A549 (cell line): ENCODE results near the gene C2orf72. TPM values are rescaled to one million over a fixed set of nuclear protein-coding genes. Genes with fewer than 3 reads are reported as not detected.

Source experiments
- ATAC-seq, 2 experiments: fragments of 200-7000 bp in 1 of 2; fragments of >200 bp in 1 of 2; cut with Nextera tagmentation in 1 of 2; cut with Tn5 transposase in 1 of 2; 3 replicates each; pipeline versions ENCODE4 v1.8.0 to v1.9.1; 2018 to 2020; ENCODE audit warnings: mild to moderate bottlenecking in 1 of 2, moderate library complexity in 1 of 2
- CTCF ChIA-PET: fragments of 300-600 bp; sonication (Branson Sonifier 250); formaldehyde crosslinking; extraction: SDS; loops from one replicate; lab custom pipeline; 2021; ENCODE audit warnings: antibody characterized with exemption, inconsistent platforms; lab: Yijun Ruan, JAX
- POLR2A ChIA-PET: fragments of 350-600 bp; formaldehyde crosslinking; extraction: SDS; loops from one replicate; lab custom pipeline; 2021; ENCODE audit warnings: antibody characterized with exemption, inconsistent platforms; lab: Yijun Ruan, JAX
- DNase-seq, 2 experiments: peaks; one replicate each; pipeline versions ENCODE4 v3.0.0 to v3.0.0-alpha.2; 2011 to 2016; ENCODE audit warnings: low read depth in 1 of 2, low spot score in 1 of 2
- FAIRE-seq: peaks from 2 replicates; lab custom pipeline; 2011; peaks lifted over from hg19 to GRCh38; lab: Jason Lieb, UNC
- H3K27ac ChIP-seq, 2 experiments: fragments of >200 bp; sonication (Bioruptor Twin); formaldehyde crosslinking; 3 replicates each; pipeline ENCODE4 v1.5.1; 2016 to 2017
- H3K4me1 ChIP-seq: fragments of >200 bp; sonication (Bioruptor Twin); formaldehyde crosslinking; 3 replicates; pipeline ENCODE4 v1.6.1; 2016
- H3K4me2 ChIP-seq: fragments of >200 bp; sonication (Bioruptor Twin); formaldehyde crosslinking; 3 replicates; pipeline ENCODE4 v1.6.1; 2016
- H3K4me3 ChIP-seq: fragments of >200 bp; sonication (Bioruptor Twin); formaldehyde crosslinking; 3 replicates; pipeline ENCODE4 v1.5.1; 2016
- H3K9me3 ChIP-seq: fragments of >200 bp; sonication (Bioruptor Twin); formaldehyde crosslinking; 3 replicates; pipeline ENCODE4 v1.6.1; 2016
- EP300 ChIP-seq, 2 experiments: fragments of >200 bp; sonication (Bioruptor Twin); formaldehyde crosslinking; IDR thresholded peaks; 2 replicates in 1 of 2; 3 replicates in 1 of 2; pipeline ENCODE4 v1.6.1; 2016 to 2017
- ESRRA ChIP-seq: fragments of 150-350 bp; IDR thresholded peaks from 2 replicates; pipeline ENCODE4 v1.6.1; 2014; ENCODE audit warnings: mild to moderate bottlenecking, low read length, borderline replicate concordance
- GATA3 ChIP-seq: IDR thresholded peaks from 2 replicates; pipeline ENCODE4 v1.6.1; 2012; ENCODE audit warnings: borderline replicate concordance
- HOXB13 ChIP-seq: fragments of 250-450 bp; sonication (Bioruptor Pico); IDR thresholded peaks from 2 replicates; pipeline ENCODE4 v1.5.0; 2020; ENCODE audit warnings: low read depth, mild to moderate bottlenecking, moderate library complexity
- HOXB5 ChIP-seq: fragments of 250-450 bp; sonication (Bioruptor Pico); IDR thresholded peaks from 2 replicates; pipeline ENCODE4 v1.5.0; 2020; ENCODE audit warnings: mild to moderate bottlenecking, moderate library complexity
- JUN ChIP-seq, 2 experiments: fragments of >200 bp; sonication (Bioruptor Twin); formaldehyde crosslinking; IDR thresholded peaks; 2 replicates in 1 of 2; 3 replicates in 1 of 2; pipeline ENCODE4 v1.6.1; 2016 to 2017
- JUNB ChIP-seq: fragments of >200 bp; sonication (Bioruptor Twin); formaldehyde crosslinking; IDR thresholded peaks from 2 replicates; pipeline ENCODE4 v1.6.1; 2016
- KDM1A ChIP-seq: fragments of 200-600 bp; sonication (generic); IDR thresholded peaks from 2 replicates; pipeline ENCODE4 v1.6.1; 2016; ENCODE audit warnings: low read depth, mild to moderate bottlenecking
- MAFK ChIP-seq: fragments of 450-650 bp; IDR thresholded peaks from 2 replicates; pipeline ENCODE4 v1.6.1; 2014; ENCODE audit not compliant: partially characterized antibody
- MAZ ChIP-seq: fragments of 150-350 bp; IDR thresholded peaks from 2 replicates; pipeline ENCODE4 v1.6.1; 2014; ENCODE audit warnings: antibody characterized with exemption, low read depth, low read length, borderline replicate concordance
- PHF8 ChIP-seq: fragments of 200-600 bp; sonication (generic); IDR thresholded peaks from 2 replicates; pipeline ENCODE4 v1.6.1; 2016; ENCODE audit warnings: low read depth, mild to moderate bottlenecking, antibody characterized with exemption, moderate library complexity, borderline replicate concordance
- RARB ChIP-seq: fragments of 250-450 bp; sonication (Bioruptor Pico); IDR thresholded peaks from 2 replicates; pipeline ENCODE4 v1.8.0; 2021; ENCODE audit warnings: mild to moderate bottlenecking, moderate library complexity
- RNF2 ChIP-seq: fragments of 200-600 bp; sonication (generic); IDR thresholded peaks from 2 replicates; pipeline ENCODE4 v1.6.1; 2016; ENCODE audit warnings: low read depth, mild to moderate bottlenecking, antibody characterized with exemption, moderate library complexity, borderline replicate concordance
- SMC3 ChIP-seq: fragments of >200 bp; sonication (Bioruptor Twin); formaldehyde crosslinking; IDR thresholded peaks from 3 replicates; pipeline ENCODE4 v1.6.1; 2018; ENCODE audit warnings: inconsistent platforms
- ZC3H11A ChIP-seq: fragments of 450-650 bp; IDR thresholded peaks from 2 replicates; pipeline ENCODE4 v1.6.1; 2014; ENCODE audit warnings: antibody characterized with exemption, mild to moderate bottlenecking
- ZNF302 ChIP-seq: fragments of 250-450 bp; sonication (Bioruptor Pico); IDR thresholded peaks from 2 replicates; pipeline ENCODE4 v1.9.0; 2021; ENCODE audit warnings: inconsistent platforms, mild to moderate bottlenecking, moderate library complexity
- ZSCAN20 ChIP-seq: fragments of 250-450 bp; sonication (Bioruptor Pico); IDR thresholded peaks from 2 replicates; pipeline ENCODE4 v1.8.0; 2022; ENCODE audit warnings: mild to moderate bottlenecking, moderate library complexity
- WGBS: methylation state at CpG from one replicate; pipeline ENCODE4 v1.1.6; 2017; ENCODE audit errors: missing lambda C conversion rate; 5-methylcytosine and 5-hydroxymethylcytosine counted together
- polyA plus RNA-seq, 4 experiments: library from polyadenylated mRNA; depleted of rRNA in 3 of 4; stranded (reverse); fragments of >200 nt; fragmentation: RNase III in 1 of 4; extraction: RNeasy Plus Mini Kit Qiagen cat#74134 plus additional on column Dnase treatment in 1 of 4; gene quantifications; 2 replicates in 3 of 4; 3 replicates in 1 of 4; pipeline ENCODE4 v1.2.3, GENCODE V29; 2011 to 2017
- TF ChIP-seq, protein P1 (sequence below): fragments of 450-650 bp; IDR thresholded peaks from 2 replicates; pipeline ENCODE4 v1.6.1; 2014; ENCODE audit warnings: antibody characterized with exemption
- TF ChIP-seq, protein P2 (sequence below): IDR thresholded peaks from 2 replicates; pipeline ENCODE4 v1.6.1; 2012
- TF ChIP-seq, protein P3 (sequence below): fragments of >200 bp; sonication (Bioruptor Twin); formaldehyde crosslinking; IDR thresholded peaks from 3 replicates; pipeline ENCODE4 v1.6.1; 2016
- TF ChIP-seq, protein P4 (sequence below): fragments of 250-450 bp; sonication (Bioruptor Pico); IDR thresholded peaks from 2 replicates; pipeline ENCODE4 v1.5.0; 2021; ENCODE audit warnings: mild to moderate bottlenecking, moderate library complexity, borderline replicate concordance
- TF ChIP-seq, protein P5 (sequence below): fragments of >200 bp; sonication (Bioruptor Twin); formaldehyde crosslinking; IDR thresholded peaks from 3 replicates; pipeline ENCODE4 v1.5.1; 2016
- TF ChIP-seq, protein P6 (sequence below): fragments of 200-600 bp; sonication (generic); IDR thresholded peaks from 2 replicates; pipeline ENCODE4 v1.6.1; 2016; ENCODE audit warnings: antibody characterized with exemption, mild to moderate bottlenecking, moderate library complexity

C2orf72 gene
- polyA plus RNA-seq, 2 of the 4 experiments (the other 2 are of a cell fraction), result 4.9 to 7.4 TPM

DNA sequence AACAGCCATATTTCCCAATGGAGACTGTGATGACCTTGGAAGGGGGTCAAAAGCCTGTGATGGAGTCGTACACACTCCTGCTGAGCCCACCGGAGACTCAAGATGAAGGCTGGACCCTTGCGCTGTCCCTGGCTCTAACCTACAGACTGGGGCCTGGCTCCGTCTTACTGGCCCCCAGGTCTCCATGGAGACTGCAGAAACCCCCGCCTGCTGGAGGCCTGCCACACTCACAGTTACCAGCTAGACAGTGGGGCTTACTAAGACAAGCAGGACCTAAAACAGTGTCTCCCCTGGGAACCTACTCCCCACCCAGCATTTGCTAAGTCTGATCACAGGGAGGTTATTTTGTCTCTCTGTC is 9.6 kb downstream of the C2orf72 start:
- Histone ChIP-seq H3K27ac (no peak overlapping the region), H3K9me3 (no peaks in the 10 kb centered on the region), H3K4me1 (peaks cover 30% of the 10 kb centered on the region), H3K4me3 (no peak overlapping the region), H3K4me2 (no peak overlapping the region)
- FAIRE-seq, result no peak
- ChIA-PET CTCF (interaction anchor here (1.8 kb wide), 1 partner anchor 10 kb away, joined by 5 read pairs; the partner anchor contains the start of gene PSMD1), POLR2A (no interaction called here)
- no peak for DNase-seq
- no peak for ATAC-seq
- TF ChIP-seq MAFK (no peak), ESRRA (no peak), ZC3H11A (no peak), KDM1A (no peak), ZNF302 (CRISPR knock-in tag) (no peak), SMC3 (no peak), PHF8 (no peak), HOXB13 (CRISPR knock-in tag) (no peak), GATA3 (no peak), JUNB (no peak), RNF2 (no peak), EP300 (IDR thresholded peaks at IDR 0.05) (no peak)
- TF ChIP-seq, protein P1, sequence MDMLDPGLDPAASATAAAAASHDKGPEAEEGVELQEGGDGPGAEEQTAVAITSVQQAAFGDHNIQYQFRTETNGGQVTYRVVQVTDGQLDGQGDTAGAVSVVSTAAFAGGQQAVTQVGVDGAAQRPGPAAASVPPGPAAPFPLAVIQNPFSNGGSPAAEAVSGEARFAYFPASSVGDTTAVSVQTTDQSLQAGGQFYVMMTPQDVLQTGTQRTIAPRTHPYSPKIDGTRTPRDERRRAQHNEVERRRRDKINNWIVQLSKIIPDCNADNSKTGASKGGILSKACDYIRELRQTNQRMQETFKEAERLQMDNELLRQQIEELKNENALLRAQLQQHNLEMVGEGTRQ, result no peak
- TF ChIP-seq, protein P2, sequence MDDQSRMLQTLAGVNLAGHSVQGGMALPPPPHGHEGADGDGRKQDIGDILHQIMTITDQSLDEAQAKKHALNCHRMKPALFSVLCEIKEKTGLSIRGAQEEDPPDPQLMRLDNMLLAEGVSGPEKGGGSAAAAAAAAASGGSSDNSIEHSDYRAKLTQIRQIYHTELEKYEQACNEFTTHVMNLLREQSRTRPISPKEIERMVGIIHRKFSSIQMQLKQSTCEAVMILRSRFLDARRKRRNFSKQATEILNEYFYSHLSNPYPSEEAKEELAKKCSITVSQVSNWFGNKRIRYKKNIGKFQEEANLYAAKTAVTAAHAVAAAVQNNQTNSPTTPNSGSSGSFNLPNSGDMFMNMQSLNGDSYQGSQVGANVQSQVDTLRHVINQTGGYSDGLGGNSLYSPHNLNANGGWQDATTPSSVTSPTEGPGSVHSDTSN, result no peak
- TF ChIP-seq, protein P3, sequence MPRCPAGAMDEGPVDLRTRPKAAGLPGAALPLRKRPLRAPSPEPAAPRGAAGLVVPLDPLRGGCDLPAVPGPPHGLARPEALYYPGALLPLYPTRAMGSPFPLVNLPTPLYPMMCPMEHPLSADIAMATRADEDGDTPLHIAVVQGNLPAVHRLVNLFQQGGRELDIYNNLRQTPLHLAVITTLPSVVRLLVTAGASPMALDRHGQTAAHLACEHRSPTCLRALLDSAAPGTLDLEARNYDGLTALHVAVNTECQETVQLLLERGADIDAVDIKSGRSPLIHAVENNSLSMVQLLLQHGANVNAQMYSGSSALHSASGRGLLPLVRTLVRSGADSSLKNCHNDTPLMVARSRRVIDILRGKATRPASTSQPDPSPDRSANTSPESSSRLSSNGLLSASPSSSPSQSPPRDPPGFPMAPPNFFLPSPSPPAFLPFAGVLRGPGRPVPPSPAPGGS, result no peak
- WGBS, result 90% methylated on average over 5 of the region's 5 CpGs

DNA sequence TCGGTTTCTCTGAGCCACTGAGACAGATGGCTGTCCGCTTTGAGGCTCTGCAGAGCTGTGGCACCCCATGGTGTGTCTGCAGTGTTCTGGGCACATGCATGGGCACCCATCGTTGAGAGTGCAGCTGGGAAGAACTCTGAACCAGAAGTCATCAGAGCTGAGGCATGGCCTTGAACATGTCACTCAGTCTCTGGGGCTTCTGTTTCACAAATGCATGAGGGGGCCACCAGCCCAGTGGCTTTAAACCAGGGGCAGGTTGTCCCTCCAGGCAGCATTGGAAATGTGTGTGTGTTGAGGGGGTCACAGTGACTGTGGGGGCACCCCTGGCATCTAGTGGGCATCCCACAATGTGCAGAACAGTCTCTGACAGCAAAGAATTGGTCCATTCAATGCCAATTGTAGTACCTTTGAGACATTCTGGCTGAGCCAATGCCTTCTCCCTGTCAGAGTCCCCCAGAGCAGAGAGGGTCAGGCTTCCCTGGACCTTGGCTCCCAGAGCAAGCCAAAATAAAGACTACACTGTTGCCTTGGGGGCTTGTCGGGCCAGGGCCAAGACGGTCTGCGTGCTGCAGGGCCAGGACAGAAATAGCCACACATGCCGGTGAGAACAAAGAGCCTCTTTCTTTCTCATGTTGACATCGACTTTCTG is 10.1 kb downstream of the C2orf72 start:
- Histone ChIP-seq H3K9me3 (no peaks in the 10 kb centered on the region), H3K27ac (no peak overlapping the region), H3K4me3 (no peak overlapping the region), H3K4me2 (no peak overlapping the region), H3K4me1 (peaks cover 36% of the 10 kb centered on the region)
- no peak for DNase-seq
- 72% methylated on average over 8 of the region's 8 CpGs for WGBS
- ATAC-seq, result no peak
- no peak for FAIRE-seq
- ChIA-PET CTCF (interaction anchor here (0.9 to 1.9 kb wide), 4 partner anchors 10 to 180 kb away, joined by 3 to 5 read pairs (median 4); partner anchors contain the start of gene PSMD1), POLR2A (no interaction called here)
- TF ChIP-seq, protein P4, sequence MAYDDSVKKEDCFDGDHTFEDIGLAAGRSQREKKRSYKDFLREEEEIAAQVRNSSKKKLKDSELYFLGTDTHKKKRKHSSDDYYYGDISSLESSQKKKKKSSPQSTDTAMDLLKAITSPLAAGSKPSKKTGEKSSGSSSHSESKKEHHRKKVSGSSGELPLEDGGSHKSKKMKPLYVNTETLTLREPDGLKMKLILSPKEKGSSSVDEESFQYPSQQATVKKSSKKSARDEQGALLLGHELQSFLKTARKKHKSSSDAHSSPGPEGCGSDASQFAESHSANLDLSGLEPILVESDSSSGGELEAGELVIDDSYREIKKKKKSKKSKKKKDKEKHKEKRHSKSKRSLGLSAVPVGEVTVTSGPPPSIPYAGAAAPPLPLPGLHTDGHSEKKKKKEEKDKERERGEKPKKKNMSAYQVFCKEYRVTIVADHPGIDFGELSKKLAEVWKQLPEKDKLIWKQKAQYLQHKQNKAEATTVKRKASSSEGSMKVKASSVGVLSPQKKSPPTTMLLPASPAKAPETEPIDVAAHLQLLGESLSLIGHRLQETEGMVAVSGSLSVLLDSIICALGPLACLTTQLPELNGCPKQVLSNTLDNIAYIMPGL (CRISPR knock-in tag), result no peak
- TF ChIP-seq, protein P5, sequence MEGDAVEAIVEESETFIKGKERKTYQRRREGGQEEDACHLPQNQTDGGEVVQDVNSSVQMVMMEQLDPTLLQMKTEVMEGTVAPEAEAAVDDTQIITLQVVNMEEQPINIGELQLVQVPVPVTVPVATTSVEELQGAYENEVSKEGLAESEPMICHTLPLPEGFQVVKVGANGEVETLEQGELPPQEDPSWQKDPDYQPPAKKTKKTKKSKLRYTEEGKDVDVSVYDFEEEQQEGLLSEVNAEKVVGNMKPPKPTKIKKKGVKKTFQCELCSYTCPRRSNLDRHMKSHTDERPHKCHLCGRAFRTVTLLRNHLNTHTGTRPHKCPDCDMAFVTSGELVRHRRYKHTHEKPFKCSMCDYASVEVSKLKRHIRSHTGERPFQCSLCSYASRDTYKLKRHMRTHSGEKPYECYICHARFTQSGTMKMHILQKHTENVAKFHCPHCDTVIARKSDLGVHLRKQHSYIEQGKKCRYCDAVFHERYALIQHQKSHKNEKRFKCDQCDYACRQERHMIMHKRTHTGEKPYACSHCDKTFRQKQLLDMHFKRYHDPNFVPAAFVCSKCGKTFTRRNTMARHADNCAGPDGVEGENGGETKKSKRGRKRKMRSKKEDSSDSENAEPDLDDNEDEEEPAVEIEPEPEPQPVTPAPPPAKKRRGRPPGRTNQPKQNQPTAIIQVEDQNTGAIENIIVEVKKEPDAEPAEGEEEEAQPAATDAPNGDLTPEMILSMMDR, result no peak
- TF ChIP-seq RARB (CRISPR knock-in tag) (no peak), MAZ (no peak), ZSCAN20 (CRISPR knock-in tag) (no peak), JUN (IDR thresholded peaks at IDR 0.05) (no peak), RNF2 (no peak), HOXB5 (CRISPR knock-in tag) (no peak)
- TF ChIP-seq, protein P3, result no peak
- TF ChIP-seq, protein P6, sequence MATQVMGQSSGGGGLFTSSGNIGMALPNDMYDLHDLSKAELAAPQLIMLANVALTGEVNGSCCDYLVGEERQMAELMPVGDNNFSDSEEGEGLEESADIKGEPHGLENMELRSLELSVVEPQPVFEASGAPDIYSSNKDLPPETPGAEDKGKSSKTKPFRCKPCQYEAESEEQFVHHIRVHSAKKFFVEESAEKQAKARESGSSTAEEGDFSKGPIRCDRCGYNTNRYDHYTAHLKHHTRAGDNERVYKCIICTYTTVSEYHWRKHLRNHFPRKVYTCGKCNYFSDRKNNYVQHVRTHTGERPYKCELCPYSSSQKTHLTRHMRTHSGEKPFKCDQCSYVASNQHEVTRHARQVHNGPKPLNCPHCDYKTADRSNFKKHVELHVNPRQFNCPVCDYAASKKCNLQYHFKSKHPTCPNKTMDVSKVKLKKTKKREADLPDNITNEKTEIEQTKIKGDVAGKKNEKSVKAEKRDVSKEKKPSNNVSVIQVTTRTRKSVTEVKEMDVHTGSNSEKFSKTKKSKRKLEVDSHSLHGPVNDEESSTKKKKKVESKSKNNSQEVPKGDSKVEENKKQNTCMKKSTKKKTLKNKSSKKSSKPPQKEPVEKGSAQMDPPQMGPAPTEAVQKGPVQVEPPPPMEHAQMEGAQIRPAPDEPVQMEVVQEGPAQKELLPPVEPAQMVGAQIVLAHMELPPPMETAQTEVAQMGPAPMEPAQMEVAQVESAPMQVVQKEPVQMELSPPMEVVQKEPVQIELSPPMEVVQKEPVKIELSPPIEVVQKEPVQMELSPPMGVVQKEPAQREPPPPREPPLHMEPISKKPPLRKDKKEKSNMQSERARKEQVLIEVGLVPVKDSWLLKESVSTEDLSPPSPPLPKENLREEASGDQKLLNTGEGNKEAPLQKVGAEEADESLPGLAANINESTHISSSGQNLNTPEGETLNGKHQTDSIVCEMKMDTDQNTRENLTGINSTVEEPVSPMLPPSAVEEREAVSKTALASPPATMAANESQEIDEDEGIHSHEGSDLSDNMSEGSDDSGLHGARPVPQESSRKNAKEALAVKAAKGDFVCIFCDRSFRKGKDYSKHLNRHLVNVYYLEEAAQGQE, result no peak
- TF ChIP-seq, protein P1, result no peak
